ENCODE data around the gene SH3BP5L.

The SH3BP5L gene

DNA sequence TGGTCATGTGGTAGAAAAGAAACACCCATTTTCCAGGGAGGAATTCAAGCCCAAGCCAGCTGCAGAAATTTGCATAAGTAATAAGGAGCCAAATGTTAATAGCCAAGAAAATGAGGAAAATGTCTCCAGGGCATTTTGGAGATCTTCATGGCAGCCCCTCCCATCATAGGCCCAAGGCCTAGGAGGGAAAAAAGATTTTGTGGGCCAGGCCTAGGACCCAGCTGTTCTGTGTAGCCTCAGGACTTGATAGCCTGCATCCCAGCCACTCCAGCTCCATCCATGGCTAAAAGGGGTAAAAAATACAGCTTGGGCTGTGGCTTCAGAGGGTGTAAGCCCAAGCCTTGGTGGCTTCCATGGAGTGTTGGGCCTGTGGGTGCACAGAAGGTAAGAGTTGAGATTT is 48.7 kb downstream of the SH3BP5L start:
- DNase-seq (ENCODE audit: low read depth) = no peak

GRCh38 chr1:248775441-248775840 is 50.3 kb downstream of the SH3BP5L start:
- DNase-seq (ENCODE audit: low read depth) = no peak

Measured in stimulated activated CD8-positive, alpha-beta memory T cell treated with anti-CD3 and anti-CD28 coated beads, Interleukin-15, amount 100 ng/mL, for 1 hour (primary cell).